ENCODE results near the gene CAPN12. TPM values are rescaled to one million over a fixed set of nuclear protein-coding genes. Genes with fewer than 3 reads are reported as not detected.

Gene CAPN12
- total RNA-seq, 4 donors from 2014 or later, result 0.83 to 2.1 (median 1.6) TPM

- 75% methylated on average over 7 of the region's 7 CpGs for WGBS
- no peak for DNase-seq (ENCODE audit: extremely low spot score)
Observed at GRCh38 chr19:38781058-38781457, 36.8 kb upstream of the CAPN12 start.

GRCh38 chr19:38780443-38780842 lies 36.2 kb upstream of the CAPN12 start:
- intact Hi-C loops (cut with DNase I), result no loop called here
- TF ChIP-seq EP300 (IDR thresholded peaks at IDR 0.05), result no peak
- TF ChIP-seq POLR2AphosphoS5 (IDR thresholded peaks at IDR 0.05), result no peak
- TF ChIP-seq CTCF (IDR thresholded peaks at IDR 0.05), result no peak
- no peak for TF ChIP-seq POLR2A (IDR thresholded peaks at IDR 0.05; ENCODE audit: low read depth)
- 91% methylated on average over 7 of the region's 7 CpGs for WGBS

More at GRCh38 chr19:38781058-38781457, 36.8 kb upstream of the CAPN12 start:
- Histone ChIP-seq H3K27me3 (peaks cover 0 to 16% (median 0%) of the 10 kb centered on the region in 4 donors), H3K9me3 (no peaks in the 10 kb centered on the region), H3K27ac (replicated peaks in 1 of 4) (no peak overlapping the region), H3K4me3 (no peak overlapping the region), H3K4me1 (no peaks in the 10 kb centered on the region), H3K36me3 (no peaks in the 10 kb centered on the region)
- intact Hi-C loops (cut with DNase I), result no loop called here
- TF ChIP-seq POLR2AphosphoS5 (IDR thresholded peaks at IDR 0.05) (no peak), CTCF (IDR thresholded peaks at IDR 0.05) (no peak), POLR2A (IDR thresholded peaks at IDR 0.05; ENCODE audit: low read depth) (no peak), EP300 (IDR thresholded peaks at IDR 0.05) (no peak)

DNA sequence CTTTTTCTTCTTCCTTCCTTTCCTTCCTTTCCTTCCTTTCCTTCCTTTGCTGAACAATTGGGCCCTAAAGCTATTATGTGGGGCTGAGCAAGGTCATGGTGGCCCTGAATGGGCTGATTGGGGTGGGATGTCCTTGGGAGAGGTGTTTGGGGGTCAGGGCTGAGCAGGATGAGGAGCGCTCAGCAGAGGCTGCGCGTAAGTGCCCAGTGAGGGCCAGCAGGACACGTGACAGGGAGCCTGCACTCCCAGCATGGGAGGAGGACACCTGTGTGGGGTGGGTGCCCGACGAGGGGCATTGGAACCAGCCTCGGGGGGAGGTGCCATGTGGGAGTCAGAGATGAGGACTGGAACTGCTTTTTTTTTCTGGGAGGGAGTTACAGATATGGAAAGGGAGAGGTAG lies 34.5 kb upstream of the CAPN12 start:
- no peaks in the 10 kb centered on the region for H3K9me3 ChIP-seq
- 65% methylated on average over 7 of the region's 7 CpGs for WGBS
- no peak overlapping the region for H3K27ac ChIP-seq (replicated peaks in 1 of 4)
- no peaks in the 10 kb centered on the region for H3K36me3 ChIP-seq
- DNase-seq (ENCODE audit: extremely low spot score), result no peak
- no peak overlapping the region for H3K4me3 ChIP-seq
- H3K27me3 ChIP-seq, result peaks cover 0 to 16% (median 0%) of the 10 kb centered on the region in 4 donors
- H3K4me1 ChIP-seq, result no peaks in the 10 kb centered on the region
- intact Hi-C loops (cut with DNase I), result no loop called here
- TF ChIP-seq POLR2A (IDR thresholded peaks at IDR 0.05; ENCODE audit: low read depth) (no peak), EP300 (IDR thresholded peaks at IDR 0.05) (no peak), POLR2AphosphoS5 (IDR thresholded peaks at IDR 0.05) (no peak), CTCF (IDR thresholded peaks at IDR 0.05) (no peak)

More at GRCh38 chr19:38780443-38780842, 36.2 kb upstream of the CAPN12 start:
- Histone ChIP-seq H3K9me3 (no peaks in the 10 kb centered on the region), H3K36me3 (no peaks in the 10 kb centered on the region), H3K4me1 (no peaks in the 10 kb centered on the region), H3K27me3 (peaks cover 0 to 16% (median 0%) of the 10 kb centered on the region in 4 donors), H3K27ac (replicated peaks in 1 of 4) (no peak overlapping the region), H3K4me3 (no peak overlapping the region)
- no peak for DNase-seq (ENCODE audit: extremely low spot score)

GRCh38 chr19:38774181-38774950 lies 30.1 kb upstream of the CAPN12 start:
- H3K4me3 ChIP-seq, result no peak overlapping the region
- intact Hi-C loops (cut with DNase I), result no loop called here
- no peak overlapping the region for H3K27ac ChIP-seq (replicated peaks in 1 of 4)
- H3K9me3 ChIP-seq, result no peaks in the 10 kb centered on the region
- TF ChIP-seq POLR2AphosphoS5 (IDR thresholded peaks at IDR 0.05) (no peak), EP300 (IDR thresholded peaks at IDR 0.05) (no peak), CTCF (IDR thresholded peaks at IDR 0.05) (no peak), POLR2A (IDR thresholded peaks at IDR 0.05; ENCODE audit: low read depth) (no peak)
- 80% methylated on average over 11 of the region's 13 CpGs for WGBS
- H3K36me3 ChIP-seq, result no peaks in the 10 kb centered on the region
- peaks cover 0 to 4% (median 0%) of the 10 kb centered on the region in 4 donors for H3K27me3 ChIP-seq
- DNase-seq (ENCODE audit: extremely low spot score), result no peak
- H3K4me1 ChIP-seq, result peaks cover 8 to 9% (median 8%) of the 10 kb centered on the region in 4 donors

Data from esophagus muscularis mucosa (tissue), 4 donors.